GM20000 (cell line): ENCODE results near the gene NBL1.

ENCODE experiments used
- DNase-seq: peaks from one replicate; pipeline ENCODE4 v3.0.0; 2012; ENCODE audit warnings: low spot score
- CTCF ChIP-seq: IDR thresholded peaks from 2 replicates; pipeline ENCODE4 v1.5.1; 2012; ENCODE audit warnings: mild to moderate bottlenecking, control low read depth; ENCODE audit errors: extremely low read depth, missing control alignments

The NBL1 gene

GRCh38 chr1:19665496-19666465, 21.7 kb downstream of the NBL1 start:
- DNase-seq: no peak

GRCh38 chr1:19668888-19669287, 24.8 kb downstream of the NBL1 start:
- DNase-seq: no peak
- no peak for TF ChIP-seq CTCF

More at GRCh38 chr1:19665496-19666465, 21.7 kb downstream of the NBL1 start:
- no peak for TF ChIP-seq CTCF

- TF ChIP-seq CTCF: no peak
- DNase-seq: no peak
These were observed 26.7 kb downstream of the NBL1 start for GRCh38 chr1:19670787-19671186.

GRCh38 chr1:19672237-19672636, 28.1 kb downstream of the NBL1 start:
- no peak for TF ChIP-seq CTCF
- DNase-seq: no peak

- TF ChIP-seq CTCF: no peak
- DNase-seq: no peak
These were observed 31.7 kb downstream of the NBL1 start for GRCh38 chr1:19675797-19676196.

- DNase-seq: peak; percentile 65
- TF ChIP-seq CTCF: no peak
These were observed 32.4 kb downstream of the NBL1 start for GRCh38 chr1:19676438-19676922.

- no peak for TF ChIP-seq CTCF
- no peak for DNase-seq
These were observed 34.4 kb downstream of the NBL1 start for GRCh38 chr1:19678493-19678892.
